Inferior parietal cortex (tissue), 1 donor: Measurements from ENCODE around the gene ITPK1.

Experiments used
- DNase-seq: peaks from one replicate; pipeline ENCODE4 v3.0.0-alpha.2; 2016; ENCODE audit errors: extremely low spot score

ITPK1 gene

GRCh38 chr14:93010522-93011140 is 105.1 kb downstream of the ITPK1 start:
- no peak for DNase-seq

- no peak for DNase-seq
These were observed 105.6 kb downstream of the ITPK1 start for GRCh38 chr14:93010130-93010499.

- peak; percentile 83 for DNase-seq
These were observed 106.1 kb downstream of the ITPK1 start for GRCh38 chr14:93009471-93010129.

GRCh38 chr14:93008381-93008780 is 107.3 kb downstream of the ITPK1 start:
- no peak for DNase-seq

- no peak for DNase-seq
These were observed 108.3 kb downstream of the ITPK1 start for GRCh38 chr14:93007225-93007997.

- DNase-seq = no peak
These were observed 109.1 kb downstream of the ITPK1 start for GRCh38 chr14:93006567-93007051.

GRCh38 chr14:93005838-93006237 is 109.9 kb downstream of the ITPK1 start:
- no peak for DNase-seq

- DNase-seq = no peak
These were observed 110.5 kb downstream of the ITPK1 start for GRCh38 chr14:93005135-93005813.

GRCh38 chr14:93004699-93005082 is 111.0 kb downstream of the ITPK1 start:
- DNase-seq = no peak

GRCh38 chr14:93003945-93004698 is 111.6 kb downstream of the ITPK1 start:
- DNase-seq = no peak

GRCh38 chr14:93002851-93003298 is 112.8 kb downstream of the ITPK1 start:
- DNase-seq = no peak

- no peak for DNase-seq
These were observed 113.7 kb downstream of the ITPK1 start for GRCh38 chr14:93002049-93002448.

GRCh38 chr14:92998946-92999345 is 116.8 kb downstream of the ITPK1 start:
- DNase-seq = no peak

- no peak for DNase-seq
These were observed 118.2 kb downstream of the ITPK1 start for GRCh38 chr14:92997343-92998061.

GRCh38 chr14:92995620-92996019 is 120.1 kb downstream of the ITPK1 start:
- no peak for DNase-seq

- no peak for DNase-seq
These were observed 120.8 kb downstream of the ITPK1 start for GRCh38 chr14:92994942-92995341.

- DNase-seq = no peak
These were observed 121.5 kb downstream of the ITPK1 start for GRCh38 chr14:92994131-92994676.

- no peak for DNase-seq
These were observed 122.4 kb downstream of the ITPK1 start for GRCh38 chr14:92993302-92993701.

GRCh38 chr14:92991536-92991935 is 124.2 kb downstream of the ITPK1 start:
- no peak for DNase-seq
